HepG2 (cell line): Measurements from ENCODE around the gene AKAP1. TPM values are rescaled to one million over a fixed set of nuclear protein-coding genes. Genes with fewer than 3 reads are reported as not detected.

Experiments
- ATAC-seq: fragments of 200-7000 bp; cut with Tn5 transposase; 3 replicates; pipeline ENCODE4 v1.9.1; 2020; ENCODE audit warnings: mild to moderate bottlenecking, moderate library complexity
- BruUV-seq: library from RNA; stranded (reverse); fragments of 400-500 nt; replicated peaks from 2 replicates; lab custom pipeline; 2021; lab: Mats Ljungman, UMichigan
- CTCF ChIA-PET: fragments of 300-600 bp; formaldehyde crosslinking; extraction: SDS; loops from one replicate; lab custom pipeline; 2021; ENCODE audit warnings: low total read pairs, inconsistent platforms, low intra/inter-chr PET ratio; lab: Yijun Ruan, JAX
- POLR2A ChIA-PET: fragments of 350-600 bp; sonication (Branson Sonifier 250); formaldehyde crosslinking; loops from one replicate; lab custom pipeline; 2020; ENCODE audit warnings: antibody characterized with exemption, inconsistent platforms; lab: Yijun Ruan, JAX
- DNase-seq: peaks from one replicate; pipeline ENCODE4 v3.0.0-alpha.2; 2015; ENCODE audit warnings: low spot score
- FAIRE-seq: peaks from 3 replicates; lab custom pipeline; 2011; peaks lifted over from hg19 to GRCh38; lab: Jason Lieb, UNC
- H2AFZ ChIP-seq: one replicate; pipeline ENCODE4 v1.6.1; 2011; ENCODE audit warnings: low read length, inconsistent platforms
- H3K27ac ChIP-seq: fragments of 300-600 bp; 3 replicates; pipeline ENCODE4 v1.8.0; 2011; ENCODE audit warnings: mixed run types, mild to moderate bottlenecking, mixed read lengths, low read length, inconsistent platforms; ENCODE audit not compliant: insufficient read depth; ENCODE audit errors: extremely low read length
- H3K27me3 ChIP-seq, 2 experiments: fragments of 200-600 bp in 1 of 2; 2 replicates in 1 of 2; 3 replicates in 1 of 2; pipeline versions ENCODE4 v1.6.0 to v1.8.0; 2011; ENCODE audit warnings: low read length in 2 of 2, mild to moderate bottlenecking in 2 of 2, moderate library complexity in 2 of 2, inconsistent platforms in 1 of 2; ENCODE audit not compliant: insufficient read depth in 2 of 2, control insufficient read depth in 1 of 2
- H3K36me3 ChIP-seq, 2 experiments: fragments of 200-600 bp in 1 of 2; replicated peaks in 1 of 2; 2 replicates in 1 of 2; 3 replicates in 1 of 2; pipeline versions ENCODE4 v1.5.1 to v1.8.0; 2011; ENCODE audit warnings: low read length in 2 of 2, inconsistent platforms in 1 of 2; ENCODE audit not compliant: insufficient read depth in 2 of 2, control insufficient read depth in 1 of 2
- H3K4me1 ChIP-seq: 2 replicates; pipeline ENCODE4 v1.5.1; 2012; ENCODE audit warnings: low read length, inconsistent platforms; ENCODE audit not compliant: insufficient read depth
- H3K4me2 ChIP-seq: 2 replicates; pipeline ENCODE4 v1.6.0; 2011; ENCODE audit warnings: low read depth, low read length, inconsistent platforms
- H3K4me3 ChIP-seq, 3 experiments: fragments of 200-600 bp in 1 of 3; sonication (generic), shearing (Covaris generic) in 1 of 3; replicated peaks in 1 of 3; 2 replicates each; pipeline ENCODE4 v1.5.1; 2011 to 2016; ENCODE audit warnings: low read length in 3 of 3, inconsistent platforms in 2 of 3, low read depth in 2 of 3, mild to moderate bottlenecking in 2 of 3, control low read depth in 1 of 3, mixed read lengths in 1 of 3; ENCODE audit not compliant: insufficient read depth in 1 of 3
- H3K79me2 ChIP-seq: one replicate; pipeline ENCODE4 v1.6.1; 2011; ENCODE audit warnings: low read length, inconsistent platforms; ENCODE audit not compliant: insufficient read depth
- H3K9ac ChIP-seq: 2 replicates; pipeline ENCODE4 v1.6.0; 2011; ENCODE audit warnings: mild to moderate bottlenecking, low read depth, low read length, inconsistent platforms; ENCODE audit not compliant: insufficient read depth
- H3K9me3 ChIP-seq: 2 replicates; pipeline ENCODE4 v1.5.1; 2012; ENCODE audit warnings: mild to moderate bottlenecking, low read length
- H4K20me1 ChIP-seq: 2 replicates; pipeline ENCODE4 v1.6.0; 2011; ENCODE audit warnings: inconsistent platforms, mild to moderate bottlenecking, low read length, moderate library complexity; ENCODE audit not compliant: insufficient read depth
- ATF4 ChIP-seq, 2 experiments: fragments of 450-650 bp in 1 of 2; sonication (generic) in 1 of 2; formaldehyde crosslinking; IDR thresholded peaks; 2 replicates each; pipeline versions ENCODE4 v1.5.0 to v1.8.0; 2020 to 2022; ENCODE audit warnings: mild to moderate bottlenecking in 1 of 2, missing genetic modification reagents in 1 of 2
- ATF7-NPFF ChIP-seq: sonication (generic); formaldehyde crosslinking; IDR thresholded peaks from 2 replicates; pipeline ENCODE4 v1.8.1; 2023; ENCODE audit warnings: mild to moderate bottlenecking, low read depth, missing genetic modification reagents, moderate library complexity
- CEBPB ChIP-seq: IDR thresholded peaks from 2 replicates; pipeline ENCODE4 v1.6.1; 2011; ENCODE audit warnings: low read depth, low read length, improper control_type of control experiment, borderline replicate concordance
- GABPA ChIP-seq, 2 experiments: IDR thresholded peaks; 2 replicates each; pipeline ENCODE4 v1.6.1; 2011 to 2016; ENCODE audit warnings: low read depth in 2 of 2, low read length in 1 of 2, missing biosample characterization in 1 of 2, missing genetic modification characterization in 1 of 2
- HNRNPLL ChIP-seq: fragments of 200-400 bp; formaldehyde crosslinking; IDR thresholded peaks from 2 replicates; pipeline ENCODE4 v1.6.1; 2017; ENCODE audit warnings: mild to moderate bottlenecking, low read depth, low read length; ENCODE audit not compliant: poor library complexity, severe bottlenecking
- HOXA3 ChIP-seq: sonication (generic); formaldehyde crosslinking; IDR thresholded peaks from 2 replicates; pipeline ENCODE4 v1.5.0; 2020; ENCODE audit warnings: missing genetic modification reagents
- TERF1 ChIP-seq: sonication (generic); formaldehyde crosslinking; IDR thresholded peaks from 2 replicates; pipeline ENCODE4 v1.8.0; 2022; ENCODE audit warnings: mild to moderate bottlenecking, missing genetic modification reagents, moderate library complexity
- ZNF12 ChIP-seq: sonication (generic); formaldehyde crosslinking; IDR thresholded peaks from 2 replicates; pipeline ENCODE4 v1.5.0; 2020; ENCODE audit warnings: missing genetic modification reagents
- ZNF3 ChIP-seq: IDR thresholded peaks from 2 replicates; pipeline ENCODE4 v1.7.0; 2017; ENCODE audit warnings: inconsistent platforms
- ZNF569 ChIP-seq: sonication (generic); formaldehyde crosslinking; IDR thresholded peaks from 2 replicates; pipeline ENCODE4 v1.5.0; 2020; ENCODE audit warnings: mild to moderate bottlenecking, missing genetic modification reagents, moderate library complexity, borderline replicate concordance
- ZNF768 ChIP-seq: sonication (generic); formaldehyde crosslinking; IDR thresholded peaks from 2 replicates; pipeline ENCODE4 v1.4.0; 2020; ENCODE audit warnings: missing genetic modification reagents
- ZUFSP ChIP-seq: sonication (generic); formaldehyde crosslinking; IDR thresholded peaks from 2 replicates; pipeline ENCODE4 v1.9.0; 2021; ENCODE audit warnings: missing genetic modification reagents, mild to moderate bottlenecking, borderline replicate concordance
- WGBS: methylation state at CpG from one replicate; pipeline ENCODE4 v1.1.6; 2017; ENCODE audit warnings: low lambda C conversion rate; 5-methylcytosine and 5-hydroxymethylcytosine counted together
- in situ Hi-C: cut with HindIII; loops from 2 replicates; pipeline ENCODE4 v1.10.0; 2017; ENCODE audit warnings: low pct_unique_long_range_greater_than_20kb; ENCODE audit not compliant: extremely low pct_ligation_motif_present
- intact Hi-C: fragments of 100-400 bp; cut with micrococcal nuclease; formaldehyde crosslinking; loops from one replicate; pipeline ENCODE4 v1.10.0; 2022; ENCODE audit not compliant: unreplicated experiment
- polyA plus RNA-seq, 8 experiments: library from polyadenylated mRNA; depleted of rRNA in 3 of 8; stranded (reverse) in 7 of 8; unstranded in 1 of 8; fragments of >200 nt; fragmentation: Illumina TruSeq in 4 of 8; extraction: Trizol in 4 of 8; gene quantifications; 2 replicates each; pipeline versions ENCODE4 v1.2.1 to v1.2.3, GENCODE V29; 2011 to 2016; ENCODE audit warnings: low read depth in 4 of 8, missing spikeins in 1 of 8, mixed read lengths in 1 of 8; ENCODE audit not compliant: insufficient read depth in 1 of 8
- total RNA-seq, 5 experiments: library from RNA; depleted of rRNA; stranded (reverse); fragments of >200 nt; fragmentation: Illumina TruSeq; extraction: Trizol; gene quantifications; 2 replicates each; pipeline ENCODE4 v1.2.3, GENCODE V29; 2016; ENCODE audit warnings: low read depth in 1 of 5

Gene AKAP1
- total and polyA plus RNA-seq, 2 of the 13 experiments (the other 11 are each of a cell fraction or from before 2014, with no cell fraction given) = 101 to 131 TPM

GRCh38 chr17:57044976-57045867 lies 39.8 kb upstream of the AKAP1 start:
- ATAC-seq = peak; percentile 41
- no peak for FAIRE-seq

More at GRCh38 chr17:57044976-57045867, 39.8 kb upstream of the AKAP1 start:
- no peak overlapping the region for H3K27ac ChIP-seq
- 58% methylated on average over 45 of the region's 49 CpGs for WGBS
- CTCF ChIA-PET = no interaction called here
- in situ Hi-C loops (no loop called here), intact Hi-C loops (no loop called here)
- H3K4me3 ChIP-seq = peak overlapping the region in 1 of 3 experiments; percentile 26; a peak in 2 of 6 replicates
- H3K27me3 ChIP-seq = peaks cover 5 to 18% of the 10 kb centered on the region in 2 experiments; a peak in 4 of 5 replicates
- H3K9ac ChIP-seq = no peak overlapping the region
- no peaks in the 10 kb centered on the region for H3K9me3 ChIP-seq
- POLR2A ChIA-PET = no interaction called here
- no peaks in the 10 kb centered on the region; the same call in 1 of the 2 replicates for H3K4me1 ChIP-seq
- H4K20me1 ChIP-seq = no peaks in the 10 kb centered on the region
- TF ChIP-seq ZUFSP (CRISPR knock-in tag) (no peak), HNRNPLL (peak; percentile 14), ZNF12 (CRISPR knock-in tag) (peak; percentile 34; the same call in 1 of the 2 replicates), ATF7-NPFF (CRISPR knock-in tag) (no peak), HOXA3 (CRISPR knock-in tag) (no peak), ZNF569 (CRISPR knock-in tag) (no peak), TERF1 (CRISPR knock-in tag) (no peak), CEBPB (peak; percentile 28; the same call in 1 of the 2 replicates), GABPA (IDR thresholded peaks at IDR 0.05; ENCODE audit: low read depth, low read length) (0 out of 2 replicates have a peak, but pooled peaks have one; percentile 19), GABPA (CRISPR knock-in tag; IDR thresholded peaks at IDR 0.05; ENCODE audit: low read depth) (no peak), ZNF768 (CRISPR knock-in tag) (peak; percentile 89), ATF4 (CRISPR knock-in tag; IDR thresholded peaks at IDR 0.05) (peak in 1 of 2 experiments; percentile 74; a peak in 2 of 4 replicates), ZNF3 (CRISPR knock-in tag) (no peak)
- no peak overlapping the region for H2AFZ ChIP-seq
- peak overlapping the region; percentile 38 for H3K4me2 ChIP-seq
- no TSS peak for BruUV-seq
- no peak for DNase-seq
- H3K36me3 ChIP-seq = no peaks in the 10 kb centered on the region
- no peaks in the 10 kb centered on the region for H3K79me2 ChIP-seq
